Measurements from ENCODE around the gene ZNF582.
"Not testable (repeated sequence)": the region's sequence is repeated elsewhere in the genome, so short reads cannot be mapped to it uniquely, and the experiment has no call there.

ZNF582 gene

GRCh38 chr19:56341948-56342347 is 51.4 kb downstream of the ZNF582 start:
- H3K4ac ChIP-seq (ENCODE audit: low read depth in 1 of 2, low read length in 2 of 2): no peak overlapping the region
- no peak overlapping the region for H3K9ac ChIP-seq (ENCODE audit: low read length)
- H2BK120ac ChIP-seq (ENCODE audit: low read depth, low read length): no peak overlapping the region
- no peak overlapping the region for H3K4me3 ChIP-seq (ENCODE audit: insufficient read depth in 1 of 2, low read depth in 1 of 2, low read length in 2 of 2)
- H3K36me3 ChIP-seq (ENCODE audit: control insufficient read depth in 1 of 2, insufficient read depth in 2 of 2, low read depth in 1 of 2, low read length in 2 of 2): no peaks in the 10 kb centered on the region
- H2BK15ac ChIP-seq (ENCODE audit: low read depth, poor library complexity, severe bottlenecking): no peak overlapping the region
- H3K4me2 ChIP-seq (ENCODE audit: low read length, poor library complexity, severe bottlenecking): no peak overlapping the region
- H4K8ac ChIP-seq (ENCODE audit: low read length): no peak overlapping the region
- no peaks in the 10 kb centered on the region for H3K27me3 ChIP-seq (ENCODE audit: control insufficient read depth in 1 of 2, insufficient read depth in 1 of 2, low read length in 2 of 2)
- H2AK5ac ChIP-seq (ENCODE audit: low read length, severe bottlenecking): no peak overlapping the region
- no peak overlapping the region for H3K23ac ChIP-seq (ENCODE audit: low read length in 2 of 2)
- no peak overlapping the region for H3K27ac ChIP-seq (ENCODE audit: low read length, poor library complexity, severe bottlenecking)
- H2BK12ac ChIP-seq (ENCODE audit: low read length in 2 of 2): no peak overlapping the region
- no peak overlapping the region for H2BK5ac ChIP-seq (ENCODE audit: low read depth, low read length, poor library complexity, severe bottlenecking)
- no peak overlapping the region for H2AFZ ChIP-seq (ENCODE audit: low read depth, low read length)
- H4K91ac ChIP-seq (ENCODE audit: low read length): no peak overlapping the region
- H3K9me3 ChIP-seq (ENCODE audit: control insufficient read depth, low read length): peaks cover 36% of the 10 kb centered on the region
- no peaks in the 10 kb centered on the region for H3K4me1 ChIP-seq (ENCODE audit: control insufficient read depth, insufficient read depth, low read depth, low read length)
- H3K14ac ChIP-seq (ENCODE audit: low read length in 2 of 2): no peak overlapping the region
- H3K79me1 ChIP-seq (replicated peaks; ENCODE audit: low read length, poor library complexity, severe bottlenecking): no peaks in the 10 kb centered on the region
- H3K18ac ChIP-seq (ENCODE audit: low read depth in 1 of 2, low read length in 2 of 2): no peak overlapping the region
- no peak for DNase-seq

GRCh38 chr19:56339031-56339430 is 54.3 kb downstream of the ZNF582 start:
- not testable (repeated sequence) for H2BK12ac ChIP-seq (ENCODE audit: low read length in 2 of 2); H3K18ac ChIP-seq (ENCODE audit: low read depth in 1 of 2, low read length in 2 of 2)
- 88% methylated on average over 1 of the region's 10 CpGs for WGBS

DNA sequence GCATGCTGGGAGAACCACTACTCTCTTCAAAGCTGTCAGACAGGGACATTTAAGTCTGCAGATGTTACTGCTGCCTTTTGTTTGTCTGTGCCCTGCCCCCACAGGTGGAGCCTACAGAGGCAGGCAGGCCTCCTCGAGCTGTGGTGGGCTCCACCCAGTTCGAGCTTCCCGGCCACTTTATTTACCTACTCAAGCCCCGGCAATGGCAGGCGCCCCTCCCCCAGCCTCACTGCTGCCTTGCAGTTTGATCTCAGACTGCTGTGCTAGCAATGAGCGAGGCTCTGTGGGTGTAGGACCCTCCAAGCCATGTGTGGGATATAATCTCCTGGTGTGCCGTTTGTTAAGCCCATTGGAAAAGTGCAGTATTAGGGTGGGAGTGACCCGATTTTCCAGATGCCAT is 56.3 kb downstream of the ZNF582 start:
- peaks cover 19% of the 10 kb centered on the region for H3K9me3 ChIP-seq (ENCODE audit: control insufficient read depth, low read length)
- not testable (repeated sequence) for H2BK120ac ChIP-seq (ENCODE audit: low read depth, low read length); H3K27ac ChIP-seq (ENCODE audit: low read length, poor library complexity, severe bottlenecking); H3K27me3 ChIP-seq (ENCODE audit: control insufficient read depth in 1 of 2, insufficient read depth in 1 of 2, low read length in 2 of 2); H3K14ac ChIP-seq (ENCODE audit: low read length in 2 of 2); H3K4me3 ChIP-seq (ENCODE audit: insufficient read depth in 1 of 2, low read depth in 1 of 2, low read length in 2 of 2); H2AFZ ChIP-seq (ENCODE audit: low read depth, low read length); H2BK12ac ChIP-seq (ENCODE audit: low read length in 2 of 2); H3K4me1 ChIP-seq (ENCODE audit: control insufficient read depth, insufficient read depth, low read depth, low read length); H4K8ac ChIP-seq (ENCODE audit: low read length); H3K18ac ChIP-seq (ENCODE audit: low read depth in 1 of 2, low read length in 2 of 2); H2AK5ac ChIP-seq (ENCODE audit: low read length, severe bottlenecking); H3K79me1 ChIP-seq (replicated peaks; ENCODE audit: low read length, poor library complexity, severe bottlenecking); H3K4me2 ChIP-seq (ENCODE audit: low read length, poor library complexity, severe bottlenecking); H2BK5ac ChIP-seq (ENCODE audit: low read depth, low read length, poor library complexity, severe bottlenecking); DNase-seq; H4K91ac ChIP-seq (ENCODE audit: low read length); H2BK15ac ChIP-seq (ENCODE audit: low read depth, poor library complexity, severe bottlenecking); H3K36me3 ChIP-seq (ENCODE audit: control insufficient read depth in 1 of 2, insufficient read depth in 2 of 2, low read depth in 1 of 2, low read length in 2 of 2); H3K4ac ChIP-seq (ENCODE audit: low read depth in 1 of 2, low read length in 2 of 2); H3K23ac ChIP-seq (ENCODE audit: low read length in 2 of 2); H3K9ac ChIP-seq (ENCODE audit: low read length)
- 75% methylated on average over 8 of the region's 8 CpGs for WGBS

More at GRCh38 chr19:56339031-56339430, 54.3 kb downstream of the ZNF582 start:
- H4K8ac ChIP-seq (ENCODE audit: low read length); H3K4ac ChIP-seq (ENCODE audit: low read depth in 1 of 2, low read length in 2 of 2); H2BK5ac ChIP-seq (ENCODE audit: low read depth, low read length, poor library complexity, severe bottlenecking); H2AK5ac ChIP-seq (ENCODE audit: low read length, severe bottlenecking); H2BK15ac ChIP-seq (ENCODE audit: low read depth, poor library complexity, severe bottlenecking); H3K4me1 ChIP-seq (ENCODE audit: control insufficient read depth, insufficient read depth, low read depth, low read length); H3K27ac ChIP-seq (ENCODE audit: low read length, poor library complexity, severe bottlenecking); H3K27me3 ChIP-seq (ENCODE audit: control insufficient read depth in 1 of 2, insufficient read depth in 1 of 2, low read length in 2 of 2); H3K79me1 ChIP-seq (replicated peaks; ENCODE audit: low read length, poor library complexity, severe bottlenecking); H3K4me2 ChIP-seq (ENCODE audit: low read length, poor library complexity, severe bottlenecking); H3K14ac ChIP-seq (ENCODE audit: low read length in 2 of 2); H3K36me3 ChIP-seq (ENCODE audit: control insufficient read depth in 1 of 2, insufficient read depth in 2 of 2, low read depth in 1 of 2, low read length in 2 of 2); H4K91ac ChIP-seq (ENCODE audit: low read length); DNase-seq; H3K9ac ChIP-seq (ENCODE audit: low read length); H3K4me3 ChIP-seq (ENCODE audit: insufficient read depth in 1 of 2, low read depth in 1 of 2, low read length in 2 of 2); H2AFZ ChIP-seq (ENCODE audit: low read depth, low read length); H3K23ac ChIP-seq (ENCODE audit: low read length in 2 of 2); H2BK120ac ChIP-seq (ENCODE audit: low read depth, low read length): not testable (repeated sequence)
- peaks cover 34% of the 10 kb centered on the region for H3K9me3 ChIP-seq (ENCODE audit: control insufficient read depth, low read length)

DNA sequence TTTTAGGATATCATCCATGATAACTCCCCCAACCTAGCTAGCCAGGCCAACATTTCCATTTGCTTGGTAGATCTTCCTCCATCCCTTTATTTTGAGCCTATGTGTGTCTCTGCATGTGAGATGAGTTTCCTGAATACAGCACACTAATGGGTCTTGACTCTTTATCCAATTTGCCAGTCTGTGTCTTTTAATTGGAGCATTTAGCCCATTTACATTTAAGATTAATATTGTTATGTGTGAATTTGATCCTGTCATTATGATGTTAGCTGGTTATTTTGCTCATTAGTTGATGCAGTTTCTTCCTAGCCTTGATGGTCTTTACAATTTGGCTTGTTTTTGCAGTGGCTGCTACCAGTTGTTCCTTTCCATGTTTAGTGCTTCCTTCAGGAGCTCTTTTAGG is 58.0 kb downstream of the ZNF582 start:
- not testable (repeated sequence) for H3K27ac ChIP-seq (ENCODE audit: low read length, poor library complexity, severe bottlenecking); H3K36me3 ChIP-seq (ENCODE audit: control insufficient read depth in 1 of 2, insufficient read depth in 2 of 2, low read depth in 1 of 2, low read length in 2 of 2); H3K9ac ChIP-seq (ENCODE audit: low read length); H2BK5ac ChIP-seq (ENCODE audit: low read depth, low read length, poor library complexity, severe bottlenecking); H3K27me3 ChIP-seq (ENCODE audit: control insufficient read depth in 1 of 2, insufficient read depth in 1 of 2, low read length in 2 of 2); H2AK5ac ChIP-seq (ENCODE audit: low read length, severe bottlenecking); H2BK120ac ChIP-seq (ENCODE audit: low read depth, low read length); H3K4ac ChIP-seq (ENCODE audit: low read depth in 1 of 2, low read length in 2 of 2); H4K8ac ChIP-seq (ENCODE audit: low read length); H3K4me3 ChIP-seq (ENCODE audit: insufficient read depth in 1 of 2, low read depth in 1 of 2, low read length in 2 of 2); H4K91ac ChIP-seq (ENCODE audit: low read length); H3K23ac ChIP-seq (ENCODE audit: low read length in 2 of 2); H3K79me1 ChIP-seq (replicated peaks; ENCODE audit: low read length, poor library complexity, severe bottlenecking); H3K14ac ChIP-seq (ENCODE audit: low read length in 2 of 2); H3K4me2 ChIP-seq (ENCODE audit: low read length, poor library complexity, severe bottlenecking); H2AFZ ChIP-seq (ENCODE audit: low read depth, low read length); H2BK12ac ChIP-seq (ENCODE audit: low read length in 2 of 2); H3K4me1 ChIP-seq (ENCODE audit: control insufficient read depth, insufficient read depth, low read depth, low read length); H2BK15ac ChIP-seq (ENCODE audit: low read depth, poor library complexity, severe bottlenecking); H3K18ac ChIP-seq (ENCODE audit: low read depth in 1 of 2, low read length in 2 of 2); DNase-seq
- H3K9me3 ChIP-seq (ENCODE audit: control insufficient read depth, low read length): peaks cover 11% of the 10 kb centered on the region

Measured in mesenchymal stem cell (in vitro differentiated cells and primary cell).